B cell (primary cell): Measurements from ENCODE around the gene PASD1. TPM values are rescaled to one million over a fixed set of nuclear protein-coding genes. Genes with fewer than 3 reads are reported as not detected.

Experiments used
- ATAC-seq: fragments of 200-7000 bp; cut with Tn5 transposase; one replicate; pipeline ENCODE4 v1.10.0; 2021; ENCODE audit warnings: low read depth, mild to moderate bottlenecking, moderate number of reproducible peaks, moderate library complexity
- CTCF ChIA-PET: fragments of 350-600 bp; sonication (Branson Sonifier 250); formaldehyde crosslinking; loops from one replicate; lab custom pipeline; 2021; ENCODE audit warnings: antibody characterized with exemption, inconsistent platforms; lab: Charles Lee
- POLR2A ChIA-PET: fragments of 350-600 bp; sonication (Branson Sonifier 250); formaldehyde crosslinking; loops from one replicate; lab custom pipeline; 2021; ENCODE audit warnings: antibody characterized with exemption; lab: Charles Lee
- DNase-seq: peaks from one replicate; pipeline ENCODE4 v3.0.0; 2013
- H2AFZ ChIP-seq: 2 replicates; pipeline ENCODE4 v1.6.1; 2012; ENCODE audit warnings: mild to moderate bottlenecking, low read depth, low read length; ENCODE audit not compliant: insufficient read depth, poor library complexity, severe bottlenecking
- H3K27ac ChIP-seq, 2 donors: 1 replicate in 1 of 2; 2 replicates in 1 of 2; pipeline ENCODE4 v1.5.1; 2012 to 2013; ENCODE audit warnings: low read length in 2 of 2, mild to moderate bottlenecking in 2 of 2, moderate library complexity in 1 of 2
- H3K27me3 ChIP-seq, 4 experiments: fragments of 200-600 bp in 1 of 4; sonication (generic) in 1 of 4; replicated peaks in 1 of 4; 1 replicate in 2 of 4; 2 replicates in 2 of 4; pipeline versions ENCODE4 v1.6.1 to v1.7.0; 2013 to 2016; ENCODE audit warnings: low read length in 3 of 4, mild to moderate bottlenecking in 2 of 4, mixed read lengths in 1 of 4, moderate library complexity in 1 of 4; ENCODE audit not compliant: insufficient read depth in 4 of 4, control insufficient read depth in 3 of 4; ENCODE audit errors: control extremely low read depth in 1 of 4
- H3K36me3 ChIP-seq, 2 experiments: replicated peaks in 1 of 2; 1 replicate in 1 of 2; 2 replicates in 1 of 2; pipeline versions ENCODE4 v1.6.1 to v1.7.1; 2013; ENCODE audit warnings: low read length in 1 of 2; ENCODE audit not compliant: insufficient read depth in 2 of 2, control insufficient read depth in 1 of 2; ENCODE audit errors: control extremely low read depth in 1 of 2, extremely low read depth in 1 of 2
- H3K4me1 ChIP-seq, 2 donors: fragments of 200-600 bp in 1 of 2; sonication (generic) in 1 of 2; 1 replicate in 1 of 2; 2 replicates in 1 of 2; pipeline versions ENCODE4 v1.5.1 to v1.6.1; 2013 to 2017; ENCODE audit warnings: low read length in 2 of 2; ENCODE audit not compliant: control insufficient read depth in 2 of 2, insufficient read depth in 2 of 2
- H3K4me2 ChIP-seq: replicated peaks from 2 replicates; pipeline ENCODE3; 2012; ENCODE audit warnings: mild to moderate bottlenecking, low read depth, low read length; ENCODE audit not compliant: poor library complexity, severe bottlenecking
- H3K4me3 ChIP-seq, 5 experiments: fragments of 200-600 bp in 1 of 5; sonication (generic) in 1 of 5; 1 replicate in 3 of 5; 2 replicates in 2 of 5; pipeline versions ENCODE4 v1.5.1 to v1.7.0; 2011 to 2016; ENCODE audit warnings: low read length in 4 of 5, mild to moderate bottlenecking in 4 of 5, low read depth in 2 of 5, control low read depth in 1 of 5, moderate library complexity in 1 of 5; ENCODE audit not compliant: insufficient read depth in 1 of 5; ENCODE audit errors: control extremely low read depth in 1 of 5, extremely low read depth in 1 of 5
- H3K79me2 ChIP-seq: fragments of 200-600 bp; sonication (generic); one replicate; pipeline ENCODE4 v1.6.0; 2016; ENCODE audit warnings: low read length; ENCODE audit not compliant: control insufficient read depth, insufficient read depth
- H3K9ac ChIP-seq: fragments of 200-600 bp; sonication (generic); 2 replicates; pipeline ENCODE4 v1.6.1; 2017; ENCODE audit warnings: mild to moderate bottlenecking, low read length, moderate library complexity
- H3K9me3 ChIP-seq, 3 donors: one replicate each; pipeline versions ENCODE4 v1.6.1 to v1.7.1; 2013; ENCODE audit warnings: low read length in 2 of 3; ENCODE audit not compliant: control insufficient read depth in 2 of 3, insufficient read depth in 1 of 3; ENCODE audit errors: control extremely low read depth in 1 of 3
- H4K20me1 ChIP-seq: 2 replicates; pipeline ENCODE4 v1.6.0; 2012; ENCODE audit warnings: mild to moderate bottlenecking, low read length; ENCODE audit not compliant: insufficient read depth, control insufficient read depth, poor library complexity, severe bottlenecking
- H3K27ac Mint-ChIP-seq: one replicate; pipeline ENCODE4 v1.8.0; 2021; ENCODE audit warnings: mixed read lengths
- H3K27me3 Mint-ChIP-seq: one replicate; pipeline ENCODE4 v1.8.0; 2021; ENCODE audit warnings: mixed read lengths
- H3K4me1 Mint-ChIP-seq: one replicate; pipeline ENCODE4 v1.8.0; 2021; ENCODE audit warnings: mixed read lengths
- H3K4me3 Mint-ChIP-seq: one replicate; pipeline ENCODE4 v1.8.0; 2021; ENCODE audit warnings: mixed read lengths
- H3K9me3 Mint-ChIP-seq: one replicate; pipeline ENCODE4 v1.8.0; 2022; ENCODE audit warnings: mixed read lengths; ENCODE audit not compliant: insufficient read depth
- CTCF ChIP-seq: fragments of 200-600 bp; IDR thresholded peaks from one replicate; pipeline ENCODE4 v1.8.0; 2022; ENCODE audit warnings: antibody characterized with exemption, mild to moderate bottlenecking
- EZH2 ChIP-seq: IDR thresholded peaks from 2 replicates; pipeline ENCODE4 v1.6.1; 2012; ENCODE audit warnings: borderline replicate concordance, low read depth, mild to moderate bottlenecking, moderate library complexity, low read length; ENCODE audit not compliant: insufficient read depth, poor library complexity, severe bottlenecking
- WGBS: methylation state at CpG from one replicate; pipeline ENCODE4 v1.1.5; 2013; ENCODE audit warnings: missing lambda C conversion rate; ENCODE audit not compliant: insufficient coverage; 5-methylcytosine and 5-hydroxymethylcytosine counted together
- intact Hi-C: fragments of 100-400 bp; cut with micrococcal nuclease; formaldehyde crosslinking; loops from one replicate; pipeline ENCODE4 v1.10.0; 2022
- polyA plus RNA-seq: library from polyadenylated mRNA; depleted of rRNA; stranded (reverse); fragments of >200 nt; gene quantifications from 2 replicates; pipeline ENCODE4 v1.2.3, GENCODE V29; 2012
- total RNA-seq, 2 donors: library from RNA; stranded (reverse); fragments of 120-200 nt in 1 of 2; gene quantifications; 1 replicate in 1 of 2; 2 replicates in 1 of 2; pipeline versions ENCODE4 v1.2.3 to v1.2.4, GENCODE V29; 2013 to 2022

Gene PASD1
- total and polyA plus RNA-seq, 2 donors (not counting 1 experiment from before 2014, with no cell fraction given), result not detected

- Mint-ChIP-seq H3K4me1 (no peaks in the 10 kb centered on the region), H3K27ac (no peak overlapping the region), H3K27me3 (peaks cover 7% of the 10 kb centered on the region), H3K9me3 (no peaks in the 10 kb centered on the region), H3K4me3 (no peak overlapping the region)
- Histone ChIP-seq H3K9ac (no peak overlapping the region), H3K4me1 (no peaks in the 10 kb centered on the region), H3K27ac (no peak overlapping the region), H3K9me3 (no peaks in the 10 kb centered on the region), H4K20me1 (no peaks in the 10 kb centered on the region), H3K79me2 (no peaks in the 10 kb centered on the region), H3K4me3 (no peak overlapping the region), H3K27me3 (no peaks in the 10 kb centered on the region), H3K36me3 (no peaks in the 10 kb centered on the region), H3K4me2 (no peak overlapping the region), H2AFZ (no peak overlapping the region)
- no peak for DNase-seq
- intact Hi-C loops, result no loop called here
- ChIA-PET POLR2A (no interaction called here), CTCF (no interaction called here)
- ATAC-seq, result no peak
- TF ChIP-seq CTCF (no peak), EZH2 (no peak)
- WGBS, result 93% methylated on average over 5 of the region's 9 CpGs
Measured at GRCh38 chrX:151699746-151700145, 136.3 kb downstream of the PASD1 start.

GRCh38 chrX:151700581-151700980 is 137.1 kb downstream of the PASD1 start:
- ATAC-seq, result no peak
- no peaks in the 10 kb centered on the region for H3K27me3 ChIP-seq
- DNase-seq, result no peak
- no peak overlapping the region for H3K4me2 ChIP-seq
- no peak overlapping the region for H2AFZ ChIP-seq
- Mint-ChIP-seq H3K9me3 (no peaks in the 10 kb centered on the region), H3K27me3 (peaks cover 5% of the 10 kb centered on the region), H3K27ac (no peak overlapping the region), H3K4me3 (no peak overlapping the region), H3K4me1 (no peaks in the 10 kb centered on the region)
- ChIA-PET POLR2A (no interaction called here), CTCF (no interaction called here)
- TF ChIP-seq CTCF, result no peak
- TF ChIP-seq EZH2, result no peak
- H4K20me1 ChIP-seq, result no peaks in the 10 kb centered on the region
- WGBS, result 97% methylated on average over 12 of the region's 16 CpGs
- H3K79me2 ChIP-seq, result no peaks in the 10 kb centered on the region
- no peak overlapping the region for H3K27ac ChIP-seq
- H3K9me3 ChIP-seq, result no peaks in the 10 kb centered on the region
- intact Hi-C loops, result no loop called here
- no peaks in the 10 kb centered on the region for H3K36me3 ChIP-seq
- no peak overlapping the region for H3K9ac ChIP-seq
- H3K4me3 ChIP-seq, result no peak overlapping the region
- H3K4me1 ChIP-seq, result no peaks in the 10 kb centered on the region
